HG03354 (cell line): ENCODE results near the gene PCED1B.

ENCODE experiments used
- ATAC-seq: cut with Tn5 transposase; IDR thresholded peaks from one replicate; pipeline ENCODE4 v1.9.1; 2021; ENCODE audit warnings: mild to moderate bottlenecking; ENCODE audit not compliant: unreplicated experiment, poor library complexity, severe bottlenecking

PCED1B gene

GRCh38 chr12:47221256-47222023 is 142.0 kb downstream of the PCED1B start:
- no peak for ATAC-seq

GRCh38 chr12:47222520-47223030 is 143.2 kb downstream of the PCED1B start:
- no peak for ATAC-seq

DNA sequence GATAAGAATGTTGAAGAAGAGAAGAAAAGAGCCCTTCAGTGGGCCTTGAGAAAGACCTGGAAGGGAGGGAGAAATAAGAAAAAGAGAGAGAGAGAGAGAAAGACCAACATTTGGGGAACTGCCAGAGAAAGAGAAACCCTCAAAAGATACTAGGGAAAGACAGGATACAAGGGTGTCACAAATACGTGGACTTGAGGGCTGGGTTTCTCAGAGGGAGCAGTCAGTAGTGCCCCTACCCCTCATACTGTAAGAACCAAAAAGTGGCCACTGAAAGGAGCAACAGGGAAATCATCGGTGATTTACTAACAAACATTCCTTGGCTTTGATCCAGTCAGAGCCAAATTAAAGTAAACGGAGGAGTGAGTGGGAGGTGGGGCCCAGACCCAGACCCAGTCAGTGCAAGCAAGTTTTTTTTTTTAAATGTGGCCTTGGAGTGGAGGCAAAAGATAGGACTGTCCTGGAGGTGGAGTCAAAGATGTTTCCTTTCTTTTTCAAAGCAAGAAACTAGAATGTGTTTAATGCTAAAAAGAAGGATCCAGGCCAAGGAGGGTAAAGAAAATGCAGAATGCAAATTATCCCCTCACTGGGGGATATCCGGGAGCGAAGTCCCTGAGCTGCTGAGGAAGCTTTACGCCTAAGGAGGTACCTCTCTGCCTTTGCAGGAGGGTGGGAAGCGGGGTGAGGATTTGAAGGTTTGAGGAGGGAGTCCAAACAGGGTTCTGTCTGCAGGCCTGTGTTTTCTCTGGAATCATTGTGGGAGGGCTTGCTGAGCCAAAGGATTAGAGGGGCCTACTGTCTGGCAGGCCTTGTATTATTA is 143.8 kb downstream of the PCED1B start:
- no peak for ATAC-seq

DNA sequence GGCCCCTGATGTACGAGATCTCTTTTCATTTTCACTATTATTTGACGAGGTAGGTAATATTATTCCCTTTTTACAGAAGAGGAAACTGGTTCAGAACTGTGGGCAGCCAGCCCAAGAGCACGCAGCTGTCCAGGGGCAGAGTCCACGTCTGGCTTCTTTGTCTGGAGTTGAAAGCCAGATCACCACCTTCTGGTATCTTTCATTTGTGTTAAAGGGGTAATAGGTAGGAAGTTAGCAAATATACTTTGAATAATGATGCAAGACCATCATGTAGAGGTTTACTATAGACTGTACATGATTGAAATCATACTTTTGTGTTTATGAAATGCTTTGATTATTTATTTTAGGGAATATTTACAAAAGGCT is 144.4 kb downstream of the PCED1B start:
- ATAC-seq, result no peak

GRCh38 chr12:47224563-47225133 is 145.2 kb downstream of the PCED1B start:
- no peak for ATAC-seq

DNA sequence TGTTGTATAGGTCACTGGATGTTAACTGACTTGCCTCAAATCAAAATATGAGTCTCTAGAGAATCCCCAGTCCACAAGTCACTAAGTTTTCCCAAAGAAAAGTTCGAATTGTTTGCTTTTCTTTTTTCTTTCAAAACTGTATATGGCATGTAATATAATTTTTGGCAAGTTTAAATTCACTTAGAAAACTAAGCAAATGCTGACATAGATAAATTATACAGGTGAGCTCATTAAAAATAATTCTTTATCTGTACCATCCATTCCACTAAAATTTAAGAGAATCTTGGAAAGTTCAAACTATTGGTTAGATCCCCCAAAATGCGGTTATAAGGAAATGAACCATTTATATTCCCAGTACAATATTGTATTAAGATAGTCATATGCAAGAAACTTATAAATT is 145.9 kb downstream of the PCED1B start:
- no peak for ATAC-seq

GRCh38 chr12:47226199-47226598 is 146.8 kb downstream of the PCED1B start:
- no peak for ATAC-seq

DNA sequence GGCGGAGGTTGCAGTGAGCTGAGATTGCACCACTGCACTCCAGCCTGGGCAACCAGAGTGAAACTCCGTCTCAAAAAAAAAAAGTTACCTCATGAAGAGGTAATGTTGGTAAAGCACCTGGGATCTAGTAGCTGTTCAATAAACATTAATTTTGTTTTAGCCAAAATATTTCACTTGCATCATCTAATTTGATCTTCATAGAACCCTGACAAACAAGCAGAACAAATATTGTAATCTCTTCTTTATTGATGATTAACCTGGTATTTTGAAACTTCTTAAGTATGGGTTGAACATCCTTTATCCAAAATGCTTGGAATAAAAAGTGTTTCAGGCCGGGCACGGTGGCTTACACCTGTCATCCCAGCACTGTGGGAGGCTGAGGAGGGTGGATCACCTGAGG is 149.4 kb downstream of the PCED1B start:
- no peak for ATAC-seq

DNA sequence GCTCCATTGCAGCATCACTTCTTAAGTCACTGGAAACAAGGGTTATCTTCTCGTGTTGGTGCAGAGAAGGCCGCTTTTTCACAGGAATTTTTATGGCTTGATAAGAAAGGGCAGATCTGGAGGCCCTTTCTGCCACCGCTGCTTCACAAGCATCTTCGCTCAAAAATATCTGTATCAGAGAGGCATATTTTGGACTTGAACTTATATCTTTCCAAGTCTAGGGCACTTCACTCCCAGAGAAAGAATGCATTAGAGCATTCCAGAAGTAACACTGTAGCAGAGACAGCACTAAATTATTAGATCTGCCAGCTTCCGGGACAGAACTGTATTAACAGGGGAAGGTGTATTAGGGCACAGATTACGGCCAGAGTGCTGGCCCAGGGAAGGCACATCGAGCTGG is 152.0 kb downstream of the PCED1B start:
- no peak for ATAC-seq

GRCh38 chr12:47234576-47235141 is 155.2 kb downstream of the PCED1B start:
- ATAC-seq, result no peak

GRCh38 chr12:47235258-47236040 is 156.0 kb downstream of the PCED1B start:
- ATAC-seq, result no peak

GRCh38 chr12:47236109-47236714 is 156.8 kb downstream of the PCED1B start:
- no peak for ATAC-seq

- no peak for ATAC-seq
These were observed 158.4 kb downstream of the PCED1B start for GRCh38 chr12:47237751-47238211.

GRCh38 chr12:47238669-47239114 is 159.3 kb downstream of the PCED1B start:
- no peak for ATAC-seq

DNA sequence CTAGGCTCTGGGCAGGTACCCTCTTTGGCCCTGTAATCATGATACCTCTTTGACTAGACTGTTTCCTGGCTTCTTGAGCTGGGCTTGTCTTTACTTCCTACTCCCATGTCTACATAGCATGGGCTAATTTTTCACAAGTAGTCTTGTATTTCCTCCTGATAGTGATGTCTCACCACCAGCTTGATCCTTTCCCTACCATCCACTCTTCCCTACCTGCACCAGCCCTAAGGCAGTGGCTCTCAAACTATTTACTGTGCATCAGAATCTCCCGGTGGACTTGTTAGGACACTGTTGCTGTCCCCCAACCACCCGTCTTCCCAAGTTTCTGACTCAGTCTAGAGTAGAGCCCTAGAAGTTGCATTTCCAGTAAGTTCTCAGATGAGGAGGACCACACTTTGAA is 163.0 kb downstream of the PCED1B start:
- ATAC-seq, result no peak

DNA sequence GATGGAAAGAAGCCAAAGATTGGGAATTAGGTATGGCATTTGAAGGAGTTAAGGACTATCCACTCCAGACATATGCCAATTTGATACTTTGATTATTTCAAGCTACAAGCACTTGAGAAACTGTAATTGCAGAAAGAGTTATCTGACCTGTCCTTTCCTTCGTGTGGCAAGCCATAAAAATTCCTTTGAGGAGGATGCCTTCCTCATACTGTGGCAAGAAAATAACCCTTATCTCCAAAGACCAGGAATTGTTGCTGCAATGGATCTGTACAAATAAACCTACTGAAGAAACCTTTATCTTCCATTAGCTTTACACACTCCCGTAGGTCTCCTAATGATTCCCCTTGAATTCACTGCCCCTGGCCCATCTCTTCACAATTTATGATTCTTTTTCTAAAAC is 165.4 kb downstream of the PCED1B start:
- no peak for ATAC-seq

DNA sequence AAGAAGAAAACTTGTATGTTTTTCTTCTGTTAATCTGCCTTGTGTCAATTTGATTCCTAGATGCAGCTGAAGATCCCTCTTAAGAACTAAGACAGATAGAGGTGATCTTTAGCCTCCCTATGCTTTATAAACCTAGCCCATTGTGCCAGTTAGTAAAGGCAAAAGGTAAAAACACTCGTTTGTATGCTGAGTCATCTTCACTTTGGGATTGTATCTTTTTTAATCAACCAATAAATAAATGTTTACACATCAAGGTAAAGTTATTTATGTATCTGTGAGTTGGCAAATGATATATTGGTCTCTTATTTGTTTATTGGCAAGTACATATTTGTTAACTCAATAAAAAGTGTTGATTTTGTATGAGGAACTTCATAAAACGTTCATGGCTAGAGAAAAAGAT is 166.2 kb downstream of the PCED1B start:
- ATAC-seq, result no peak

DNA sequence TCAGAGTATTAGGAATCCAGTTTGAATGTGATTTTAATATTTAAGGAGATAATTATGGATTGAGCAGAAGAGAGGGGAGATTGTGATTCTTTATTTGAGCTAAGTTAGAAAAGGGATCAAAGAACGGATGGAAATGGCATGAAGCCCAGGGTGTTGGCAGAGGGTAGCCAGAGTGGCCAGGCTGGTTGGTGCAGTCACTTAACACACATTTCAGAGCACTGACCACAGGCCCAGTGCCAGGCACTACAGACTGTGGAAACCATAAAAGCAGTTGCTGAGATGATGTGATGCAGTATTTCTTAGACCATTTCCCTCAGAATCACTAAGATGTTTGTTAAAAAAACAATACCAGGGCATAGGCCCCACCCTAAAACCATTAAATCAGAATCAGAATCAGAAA is 168.0 kb downstream of the PCED1B start:
- no peak for ATAC-seq

DNA sequence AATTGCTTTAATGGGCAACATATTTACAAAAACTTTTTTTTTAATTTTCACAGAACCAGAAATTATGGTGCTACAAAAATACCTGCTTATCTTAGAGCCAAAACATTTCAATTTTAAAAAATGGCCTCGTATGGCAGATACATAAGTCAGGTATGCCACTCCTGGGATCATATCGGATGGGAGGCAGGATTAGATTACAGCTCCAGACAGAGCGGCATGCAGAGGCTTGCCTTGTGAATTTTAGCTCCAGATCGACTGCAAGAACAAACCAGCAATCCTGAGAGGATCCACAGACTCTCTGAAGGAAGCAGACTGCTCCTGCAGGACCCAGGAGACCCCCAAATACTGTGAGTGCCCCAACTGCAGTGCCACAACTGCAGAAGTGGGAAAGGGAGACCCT is 169.7 kb downstream of the PCED1B start:
- ATAC-seq, result no peak
